H1 (cell line): ENCODE results near the gene TOP3B. TPM values are rescaled to one million over a fixed set of nuclear protein-coding genes. Genes with fewer than 3 reads are reported as not detected.

Experiments used
- CTCF ChIA-PET: fragments of 300-600 bp; sonication (Branson Sonifier 250); formaldehyde crosslinking; loops from one replicate; lab custom pipeline; 2021; ENCODE audit not compliant: partially characterized antibody; lab: Charles Lee
- POLR2A ChIA-PET: fragments of 300-600 bp; sonication (Branson Sonifier 250); formaldehyde crosslinking; loops from one replicate; lab custom pipeline; 2021; ENCODE audit warnings: inconsistent platforms; ENCODE audit not compliant: partially characterized antibody; lab: Charles Lee
- DNase-seq, 2 experiments: peaks; one replicate each; pipeline versions ENCODE4 v3.0.0 to v3.0.0-alpha.2; 2010 to 2022; ENCODE audit warnings: low spot score in 2 of 2, low read depth in 1 of 2, mixed read lengths in 1 of 2
- FAIRE-seq: peaks from 2 replicates; lab custom pipeline; 2011; peaks lifted over from hg19 to GRCh38; lab: Jason Lieb, UNC
- H2AFZ ChIP-seq: 2 replicates; pipeline ENCODE4 v1.8.1; 2012; ENCODE audit warnings: low read length, inconsistent platforms
- H2AK5ac ChIP-seq: 2 replicates; pipeline ENCODE4 v1.6.1; 2013; ENCODE audit warnings: low read depth, low read length
- H2BK120ac ChIP-seq: replicated peaks from 2 replicates; pipeline ENCODE3; 2013; ENCODE audit warnings: low read depth, low read length, inconsistent platforms
- H2BK12ac ChIP-seq: 2 replicates; pipeline ENCODE4 v1.6.1; 2013; ENCODE audit warnings: low read depth, low read length
- H2BK15ac ChIP-seq: 2 replicates; pipeline ENCODE4 v1.6.1; 2013; ENCODE audit warnings: low read length
- H2BK20ac ChIP-seq: 2 replicates; pipeline ENCODE4 v1.6.1; 2013; ENCODE audit warnings: low read length
- H2BK5ac ChIP-seq: 2 replicates; pipeline ENCODE4 v1.6.1; 2013; ENCODE audit warnings: low read depth, low read length
- H3K14ac ChIP-seq: 2 replicates; pipeline ENCODE4 v1.6.1; 2013; ENCODE audit warnings: inconsistent platforms; ENCODE audit not compliant: insufficient read length
- H3K18ac ChIP-seq: 2 replicates; pipeline ENCODE4 v1.6.1; 2013; ENCODE audit warnings: low read length; ENCODE audit errors: extremely low read depth
- H3K23ac ChIP-seq: 2 replicates; pipeline ENCODE4 v1.6.1; 2013; ENCODE audit warnings: inconsistent platforms; ENCODE audit not compliant: insufficient read length
- H3K23me2 ChIP-seq: 2 replicates; pipeline ENCODE4 v1.6.1; 2013; ENCODE audit warnings: low read depth, low read length
- H3K27ac ChIP-seq: 2 replicates; pipeline ENCODE4 v1.6.1; 2011; ENCODE audit warnings: low read depth, low read length, inconsistent platforms
- H3K27me3 ChIP-seq, 4 experiments: replicated peaks in 1 of 4; 1 replicate in 1 of 4; 2 replicates in 3 of 4; pipeline versions ENCODE4 v1.6.1 to v1.8.1; 2011 to 2013; ENCODE audit warnings: low read length in 3 of 4, mild to moderate bottlenecking in 3 of 4, inconsistent platforms in 2 of 4, mixed read lengths in 2 of 4, moderate library complexity in 1 of 4; ENCODE audit not compliant: control insufficient read depth in 3 of 4, insufficient read depth in 3 of 4; ENCODE audit errors: extremely low read depth in 1 of 4
- H3K36me3 ChIP-seq, 4 experiments: 2 replicates each; pipeline versions ENCODE4 v1.6.1 to v1.8.1; 2011 to 2013; ENCODE audit warnings: mild to moderate bottlenecking in 4 of 4, low read length in 3 of 4, moderate library complexity in 2 of 4, control low read depth in 1 of 4, inconsistent platforms in 1 of 4; ENCODE audit not compliant: insufficient read depth in 4 of 4, control insufficient read depth in 2 of 4
- H3K4ac ChIP-seq: replicated peaks from 2 replicates; pipeline ENCODE3; 2013; ENCODE audit warnings: low read length, low read depth, mixed read lengths, inconsistent platforms; ENCODE audit not compliant: insufficient read length
- H3K4me1 ChIP-seq, 4 experiments: replicated peaks in 1 of 4; 1 replicate in 1 of 4; 2 replicates in 3 of 4; pipeline versions ENCODE4 v1.6.1 to v1.8.1; 2011 to 2013; ENCODE audit warnings: low read length in 3 of 4, inconsistent platforms in 2 of 4, mixed read lengths in 1 of 4; ENCODE audit not compliant: insufficient read depth in 4 of 4, control insufficient read depth in 3 of 4
- H3K4me2 ChIP-seq, 2 experiments: 2 replicates each; pipeline versions ENCODE4 v1.6.1 to v1.8.1; 2011 to 2013; ENCODE audit warnings: low read depth in 2 of 2, low read length in 2 of 2, control low read depth in 1 of 2, inconsistent platforms in 1 of 2, mild to moderate bottlenecking in 1 of 2; ENCODE audit not compliant: insufficient read depth in 1 of 2
- H3K4me3 ChIP-seq, 4 experiments: fragments of 200-600, 300-600 bp in 1 of 4; sonication (generic), shearing (Covaris generic), sonication (Bioruptor Twin) in 1 of 4; 2 replicates each; pipeline versions ENCODE4 v1.5.1 to v1.8.1; 2011 to 2016; ENCODE audit warnings: low read length in 4 of 4, low read depth in 3 of 4, control low read depth in 2 of 4, inconsistent platforms in 2 of 4, mild to moderate bottlenecking in 2 of 4, mixed read lengths in 1 of 4, moderate library complexity in 1 of 4; ENCODE audit not compliant: insufficient read depth in 2 of 4; ENCODE audit errors: extremely low read depth in 1 of 4
- H3K56ac ChIP-seq: replicated peaks from 2 replicates; pipeline ENCODE3; 2013; ENCODE audit warnings: low read depth, mild to moderate bottlenecking, mixed read lengths, low read length, inconsistent platforms; ENCODE audit not compliant: insufficient read length
- H3K79me1 ChIP-seq: 2 replicates; pipeline ENCODE4 v1.6.1; 2013; ENCODE audit warnings: low read depth, low read length, control low read depth
- H3K79me2 ChIP-seq, 2 experiments: 2 replicates each; pipeline versions ENCODE4 v1.6.1 to v1.8.1; 2012 to 2013; ENCODE audit warnings: low read length in 2 of 2, mild to moderate bottlenecking in 2 of 2, inconsistent platforms in 1 of 2; ENCODE audit not compliant: insufficient read depth in 2 of 2, control insufficient read depth in 1 of 2
- H3K9ac ChIP-seq, 4 experiments: replicated peaks in 1 of 4; 1 replicate in 1 of 4; 2 replicates in 3 of 4; pipeline versions ENCODE4 v1.6.1 to v1.8.1; 2011 to 2013; ENCODE audit warnings: low read depth in 3 of 4, low read length in 3 of 4, control low read depth in 2 of 4, mild to moderate bottlenecking in 2 of 4, moderate library complexity in 2 of 4, inconsistent platforms in 1 of 4; ENCODE audit errors: extremely low read depth in 1 of 4
- H3K9me3 ChIP-seq, 2 experiments: 2 replicates each; pipeline versions ENCODE4 v1.6.1 to v1.8.1; 2012 to 2013; ENCODE audit warnings: mild to moderate bottlenecking in 2 of 2, moderate library complexity in 2 of 2, control low read depth in 1 of 2, inconsistent platforms in 1 of 2, low read depth in 1 of 2, low read length in 1 of 2, mixed read lengths in 1 of 2; ENCODE audit not compliant: insufficient read depth in 2 of 2
- H4K20me1 ChIP-seq, 2 experiments: replicated peaks in 1 of 2; 2 replicates each; pipeline versions ENCODE3 to v1.8.1; 2011 to 2013; ENCODE audit warnings: inconsistent platforms in 2 of 2, low read length in 2 of 2, mild to moderate bottlenecking in 1 of 2; ENCODE audit not compliant: insufficient read depth in 2 of 2, control insufficient read depth in 1 of 2
- H4K5ac ChIP-seq: 2 replicates; pipeline ENCODE4 v1.6.1; 2013; ENCODE audit warnings: low read length, low read depth, mixed read lengths, inconsistent platforms; ENCODE audit not compliant: insufficient read length
- H4K8ac ChIP-seq: 2 replicates; pipeline ENCODE4 v1.8.0; 2013; ENCODE audit warnings: mild to moderate bottlenecking, moderate library complexity, low read length, inconsistent platforms; ENCODE audit not compliant: insufficient read depth; ENCODE audit errors: extremely low read depth
- H4K91ac ChIP-seq: replicated peaks from 2 replicates; pipeline ENCODE3; 2013; ENCODE audit warnings: low read length, mixed read lengths, inconsistent platforms; ENCODE audit not compliant: insufficient read length
- BACH1 ChIP-seq: IDR thresholded peaks from 2 replicates; pipeline ENCODE4 v1.6.1; 2012; ENCODE audit warnings: low read length, improper control_type of control experiment
- BCL11A ChIP-seq, 2 experiments: IDR thresholded peaks; one replicate each; pipeline ENCODE4 v1.6.1; 2011; ENCODE audit warnings: low read depth in 2 of 2, low read length in 2 of 2, mild to moderate bottlenecking in 2 of 2
- CTBP2 ChIP-seq: IDR thresholded peaks from 2 replicates; pipeline ENCODE4 v1.7.0; 2011; ENCODE audit warnings: borderline replicate concordance, mild to moderate bottlenecking, moderate library complexity, mixed read lengths, low read length; ENCODE audit not compliant: insufficient read depth, insufficient read length
- GABPA ChIP-seq: IDR thresholded peaks from 2 replicates; pipeline ENCODE4 v1.6.1; 2011; ENCODE audit warnings: mild to moderate bottlenecking, low read length, moderate library complexity, borderline replicate concordance; ENCODE audit not compliant: insufficient read depth
- GTF2F1 ChIP-seq: IDR thresholded peaks from 2 replicates; pipeline ENCODE4 v1.6.1; 2012; ENCODE audit warnings: low read depth, low read length, improper control_type of control experiment, borderline replicate concordance
- POU5F1 ChIP-seq: IDR thresholded peaks from 2 replicates; pipeline ENCODE4 v1.6.1; 2011; ENCODE audit warnings: low read depth, mild to moderate bottlenecking, low read length, moderate library complexity
- SP4 ChIP-seq: IDR thresholded peaks from 2 replicates; pipeline ENCODE4 v1.6.1; 2012; ENCODE audit warnings: low read length, inconsistent platforms
- TCF12 ChIP-seq: IDR thresholded peaks from 2 replicates; pipeline ENCODE4 v1.6.1; 2011; ENCODE audit warnings: low read depth, mild to moderate bottlenecking, low read length
- ZNF274 ChIP-seq: IDR thresholded peaks from 2 replicates; pipeline ENCODE4 v1.7.0; 2012; ENCODE audit warnings: low read length, borderline replicate concordance; ENCODE audit errors: extremely low read depth
- WGBS, 2 experiments: shearing (Covaris generic) in 1 of 2; methylation state at CpG; one replicate each; pipeline versions ENCODE4 v1.1.6 to v1.1.7; 2013 to 2015; ENCODE audit warnings: low lambda C conversion rate in 2 of 2, mixed read lengths in 2 of 2, inconsistent platforms in 1 of 2, low coverage in 1 of 2, missing lambda C conversion rate in 1 of 2; ENCODE audit not compliant: insufficient replicate concordance in 2 of 2, insufficient coverage in 1 of 2, insufficient read length in 1 of 2; ENCODE audit errors: extremely low coverage in 1 of 2, missing lambda C conversion rate in 1 of 2; 5-methylcytosine and 5-hydroxymethylcytosine counted together
- polyA plus RNA-seq, 7 experiments: library from polyadenylated mRNA; depleted of rRNA in 3 of 7; stranded (reverse) in 5 of 7; unstranded in 2 of 7; fragments of >200 nt in 5 of 7; fragments of 200-250 nt in 2 of 7; gene quantifications; 1 replicate in 5 of 7; 2 replicates in 1 of 7; 4 replicates in 1 of 7; pipeline versions ENCODE4 v1.2.1 to v1.2.3, GENCODE V29; 2011 to 2013; ENCODE audit warnings: missing spikeins in 2 of 7, mixed read lengths in 2 of 7
- total RNA-seq: library from RNA; stranded (reverse); fragmentation: NEBNext Ultra II Directional; extraction: Animal tissue kit (Norgen Biotek cat#: 25700); gene quantifications from 2 replicates; pipeline ENCODE4 v1.2.1, GENCODE V29; 2021
- TF ChIP-seq, protein P1 (sequence below): IDR thresholded peaks from 2 replicates; pipeline ENCODE4 v1.6.1; 2011; ENCODE audit warnings: low read depth, mild to moderate bottlenecking, low read length; ENCODE audit not compliant: insufficient read depth

Gene TOP3B
- total and polyA plus RNA-seq, 2 of the 8 experiments (the other 6 are each of a cell fraction or from before 2014, with no cell fraction given): 30.4 to 52.8 TPM

DNA sequence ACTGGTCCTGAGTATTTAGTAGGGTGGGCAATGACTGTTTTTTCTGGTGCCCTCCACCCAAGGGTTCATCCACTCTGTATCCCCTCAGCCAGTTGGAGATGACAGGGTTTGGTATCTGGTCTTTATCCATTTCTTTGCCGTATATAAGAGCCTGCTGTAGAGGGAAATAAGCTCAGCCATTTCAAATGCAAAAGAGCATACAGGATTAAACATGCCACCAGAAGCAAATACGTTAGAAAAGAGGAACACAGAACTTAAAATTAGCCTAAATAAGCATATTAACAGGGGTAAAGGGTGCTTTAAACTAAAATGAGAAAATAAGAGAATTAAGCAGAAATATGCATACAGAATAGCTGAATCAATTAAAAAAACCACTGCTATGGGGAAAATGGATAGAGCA lies 27.8 kb upstream of the TOP3B start:
- Histone ChIP-seq H3K23ac (no peak overlapping the region), H2AFZ (no peak overlapping the region), H2BK120ac (no peak overlapping the region), H3K79me2 (no peaks in the 10 kb centered on the region), H2BK12ac (no peak overlapping the region), H3K4me3 (no peak overlapping the region), H3K4me1 (peaks cover 0 to 5% (median 0%) of the 10 kb centered on the region in 4 experiments; a peak in 1 of 7 replicates), H3K4me2 (no peak overlapping the region), H2BK20ac (no peak overlapping the region), H4K91ac (no peak overlapping the region), H3K27me3 (peaks cover 31 to 78% (median 73%) of the 10 kb centered on the region in 4 experiments), H3K27ac (no peak overlapping the region), H3K9me3 (no peaks in the 10 kb centered on the region), H2AK5ac (no peak overlapping the region), H3K18ac (no peak overlapping the region), H4K8ac (no peak overlapping the region), H3K14ac (no peak overlapping the region), H3K79me1 (no peaks in the 10 kb centered on the region), H3K36me3 (no peaks in the 10 kb centered on the region), H2BK15ac (no peak overlapping the region), H4K20me1 (no peaks in the 10 kb centered on the region), H3K23me2 (no peaks in the 10 kb centered on the region), H3K56ac (no peak overlapping the region), H4K5ac (no peak overlapping the region), H2BK5ac (no peak overlapping the region), H3K9ac (no peak overlapping the region), H3K4ac (no peak overlapping the region)
- FAIRE-seq (no peak), DNase-seq (no peak)
- TF ChIP-seq BACH1 (no peak), ZNF274 (no peak), BCL11A (IDR thresholded peaks at IDR 0.05; ENCODE audit: low read depth in 2 of 2, low read length in 2 of 2) (no peak), GTF2F1 (no peak), SP4 (no peak), CTBP2 (no peak), GABPA (no peak), POU5F1 (no peak), TCF12 (no peak)
- TF ChIP-seq, protein P1, sequence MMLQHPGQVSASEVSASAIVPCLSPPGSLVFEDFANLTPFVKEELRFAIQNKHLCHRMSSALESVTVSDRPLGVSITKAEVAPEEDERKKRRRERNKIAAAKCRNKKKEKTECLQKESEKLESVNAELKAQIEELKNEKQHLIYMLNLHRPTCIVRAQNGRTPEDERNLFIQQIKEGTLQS: no peak
- ChIA-PET POLR2A (interaction anchor here (1.4 kb wide), 1 partner anchor 11 kb away, joined by 3 read pairs; no protein-coding TSS in a partner anchor), CTCF (interaction anchor here (1.1 to 1.3 kb wide), 3 partner anchors 10 to 50 kb away, joined by 3 to 4 read pairs (median 3); no protein-coding TSS in a partner anchor)
- WGBS, 2 experiments: 52% methylated on average over 2 of the region's 2 CpGs; no CpG with 5 or more reads in 1 of the 2 experiments
